GOT3 (cell line): ENCODE measurements around the gene EXD2.
"Not testable (repeated sequence)": the region's sequence is repeated elsewhere in the genome, so short reads cannot be mapped to it uniquely, and the experiment has no call there.

Source experiments
- DNase-seq: peaks from one replicate; lab custom pipeline; 2025; ENCODE audit warnings: mixed read lengths; lab: John Stamatoyannopoulos, UW

The EXD2 gene

DNA sequence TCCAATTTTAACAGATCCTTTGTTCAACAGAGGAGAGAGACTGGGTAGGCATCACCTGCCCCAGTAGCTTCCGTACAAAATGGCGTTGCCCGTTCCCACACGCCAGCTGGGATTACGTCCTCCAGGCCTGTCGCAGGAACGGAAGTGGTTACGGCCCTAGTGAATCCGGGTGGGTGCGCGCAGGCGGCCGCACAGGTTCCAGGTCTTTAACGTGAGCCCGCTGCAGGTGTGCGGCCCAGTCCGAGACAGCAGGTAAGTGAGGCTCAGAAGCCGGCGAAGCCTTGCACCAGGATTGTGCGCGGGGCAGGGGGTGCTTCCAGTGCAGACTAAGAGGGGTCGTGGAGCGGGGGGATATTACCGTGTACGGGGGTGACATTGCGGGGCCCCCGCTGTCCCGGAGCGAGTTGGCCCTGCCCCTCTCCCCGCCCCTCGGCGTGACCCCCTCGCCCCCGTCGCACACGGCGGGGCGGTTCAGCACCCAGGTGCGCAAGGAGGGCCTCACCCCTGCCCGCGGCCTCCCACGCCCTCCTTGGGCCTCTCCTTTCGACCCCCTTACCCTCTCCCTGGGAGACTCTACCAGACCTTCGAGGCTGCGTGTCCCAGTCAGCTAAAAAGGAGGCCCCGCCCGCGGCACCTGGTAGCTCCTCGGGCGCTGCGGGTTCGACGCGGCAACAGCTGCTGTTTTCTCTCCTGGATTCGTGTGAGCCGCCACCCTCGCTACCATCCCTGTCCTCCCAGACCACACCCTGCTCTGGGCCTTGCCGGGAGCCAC lies at the start of gene EXD2:
TSS of gene EXD2 (plus strand) at position 159 of the 772 bp plus-strand sequence. CDS start 17,973 bp downstream, outside the sequence.
- peak; percentile 3 for DNase-seq

DNA sequence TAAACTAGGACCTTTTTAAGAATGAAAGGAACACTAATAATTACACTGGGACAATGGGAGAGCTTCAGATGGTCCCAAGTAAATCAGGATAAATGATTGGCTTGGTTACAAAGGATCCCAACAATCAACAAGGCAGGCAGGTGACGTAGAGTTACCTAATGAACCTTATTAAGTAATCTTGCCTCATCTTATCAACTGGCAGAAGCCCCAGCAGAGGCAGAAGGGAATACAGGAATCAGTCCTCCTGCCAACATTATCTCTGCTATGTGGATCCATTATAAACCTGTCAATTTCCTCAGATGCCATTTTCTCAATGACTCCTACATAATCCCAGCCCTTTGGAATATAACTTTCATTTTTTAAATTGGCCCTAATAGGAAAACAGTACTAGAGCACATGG lies 49.7 kb upstream of the EXD2 start:
- DNase-seq: no peak

DNA sequence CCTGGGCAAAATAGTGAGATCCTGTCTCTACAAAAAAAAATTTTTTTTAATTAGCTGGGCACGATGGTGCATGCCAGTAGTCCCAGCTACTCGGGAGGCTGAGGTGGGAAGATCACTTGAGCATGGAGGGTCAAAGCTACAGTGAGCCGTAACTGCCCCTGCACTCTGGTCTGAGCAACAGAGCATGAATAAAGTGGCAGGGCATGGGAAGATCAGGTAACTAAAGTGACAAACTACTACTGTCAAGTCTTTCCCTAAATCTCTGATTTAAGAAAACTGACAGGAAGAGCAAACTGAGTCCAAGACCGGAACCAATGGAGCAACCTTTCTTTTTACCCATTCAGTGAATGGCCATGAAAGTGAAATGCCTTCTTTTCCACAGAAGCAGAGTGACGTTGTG lies 49.2 kb upstream of the EXD2 start:
- DNase-seq: no peak

DNA sequence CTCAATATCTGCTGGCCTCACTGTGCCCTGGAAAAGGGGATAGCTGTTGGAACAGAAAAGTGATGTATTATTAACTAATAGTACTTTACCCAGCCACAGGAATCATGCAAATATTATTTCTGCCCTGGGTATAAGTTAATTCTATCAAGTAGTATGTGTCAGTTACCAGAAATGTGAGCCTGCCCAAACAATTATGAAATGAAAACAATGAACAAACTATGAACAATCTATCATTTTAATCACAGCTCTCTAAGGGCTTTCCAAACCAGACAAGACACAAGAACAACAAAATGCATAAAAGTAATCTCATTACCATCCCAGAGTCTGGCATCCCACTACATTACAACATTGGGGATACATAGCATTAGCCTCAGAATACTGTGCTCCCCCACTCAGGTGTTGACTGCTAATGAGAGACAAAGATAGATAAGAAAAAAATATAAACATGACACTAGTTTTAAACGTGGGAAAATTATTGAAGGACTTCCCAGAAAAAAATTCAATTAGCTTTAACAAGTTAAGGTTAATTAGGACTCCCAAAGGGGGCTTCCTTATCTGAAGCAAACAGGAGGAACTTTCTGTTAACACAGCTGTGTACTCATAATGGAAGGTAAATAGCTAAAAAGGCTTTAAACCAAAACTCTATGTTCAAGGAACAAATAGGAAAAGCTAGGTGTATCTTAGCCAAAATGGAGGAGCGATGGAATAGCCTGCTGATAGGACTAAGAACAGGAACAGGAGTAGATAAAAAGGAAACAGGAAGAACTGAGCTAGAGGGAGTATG lies 41.6 kb upstream of the EXD2 start:
- no peak for DNase-seq

GRCh38 chr14:69151458-69152180 lies 39.7 kb upstream of the EXD2 start:
- DNase-seq: no peak

DNA sequence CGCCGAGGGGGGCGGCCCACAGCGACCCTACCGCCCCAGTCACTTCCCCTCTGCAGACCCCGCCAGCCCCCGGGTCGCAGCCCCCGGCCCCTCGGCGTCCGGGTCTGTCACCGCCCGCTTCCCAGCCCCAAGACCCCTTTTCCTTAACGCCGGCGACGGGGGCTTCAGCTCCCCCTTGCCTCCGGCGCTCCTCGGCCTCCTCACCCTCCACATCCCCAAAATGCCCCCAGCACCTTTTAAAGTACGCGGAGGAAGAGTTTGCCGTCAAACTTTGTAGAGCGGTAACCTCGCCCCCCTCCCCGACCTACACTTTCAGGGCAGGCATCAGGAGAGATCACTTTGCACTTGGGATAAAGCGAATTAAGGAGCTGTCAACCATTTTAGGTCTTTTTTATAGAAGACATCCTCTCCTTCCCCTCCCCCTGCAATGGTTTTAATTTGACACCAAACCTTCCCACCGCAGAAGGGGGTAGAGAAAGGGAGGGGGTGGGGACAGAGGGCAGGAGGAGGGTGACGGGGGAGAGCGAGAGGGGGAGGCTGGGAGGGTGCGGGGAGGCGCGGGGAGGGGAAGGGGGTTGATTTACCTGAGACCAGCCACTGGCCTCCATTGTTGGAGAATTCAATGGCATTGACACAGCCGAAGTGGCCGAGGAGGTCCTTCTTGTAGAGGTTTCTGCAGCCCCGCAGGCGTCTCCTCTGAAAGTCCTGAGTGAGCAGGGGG lies 39.0 kb upstream of the EXD2 start:
- DNase-seq: no peak

- no peak for DNase-seq
Measured at GRCh38 chr14:69152902-69153151, 38.5 kb upstream of the EXD2 start, which contains the start of gene DCAF5. DCAF5 (minus strand) TSS chr14:69153119; CDS start chr14:69152978, 141 bp downstream.

- peak; percentile 36 for DNase-seq
Measured at GRCh38 chr14:69153152-69153872, 38.0 kb upstream of the EXD2 start.

DNA sequence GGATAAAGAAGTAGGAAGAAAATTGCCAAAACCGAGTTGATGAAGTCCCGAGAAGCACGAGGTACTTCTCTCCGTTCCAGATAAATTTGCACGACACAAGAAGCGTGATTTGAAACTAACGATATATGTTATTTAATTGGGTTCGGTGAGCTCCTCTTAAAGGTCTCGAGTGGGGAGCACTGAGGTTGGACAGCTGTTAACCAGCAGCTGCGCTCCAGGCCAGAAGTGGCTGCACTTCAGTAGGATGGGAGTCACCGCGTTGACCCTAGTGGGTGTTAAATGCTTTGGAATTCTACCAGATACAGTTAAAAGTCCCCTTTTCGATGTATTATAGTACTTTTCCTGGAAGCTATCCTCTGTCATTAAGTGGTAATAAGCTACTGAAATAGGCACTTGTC lies 37.4 kb upstream of the EXD2 start:
- DNase-seq: no peak

DNA sequence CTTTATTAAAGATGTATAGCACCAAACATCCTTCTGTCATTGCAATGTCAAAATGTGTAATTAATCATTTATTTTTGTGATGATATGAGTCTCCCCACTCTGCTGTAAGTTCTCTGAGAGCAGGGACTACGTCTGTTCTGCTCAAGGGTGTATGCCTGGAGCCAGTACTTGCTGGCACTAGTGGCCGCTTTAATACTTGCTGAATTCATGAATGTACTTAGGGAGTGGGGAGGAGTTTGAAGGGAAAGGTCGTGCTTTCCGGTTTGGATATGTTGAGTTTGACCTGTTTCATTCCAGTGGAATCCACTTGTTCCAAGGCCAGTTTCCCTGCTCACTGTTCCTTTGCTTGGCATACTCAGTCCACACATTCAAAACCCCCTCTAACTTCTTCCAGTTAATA lies 36.5 kb upstream of the EXD2 start:
- DNase-seq: no peak

- DNase-seq: no peak
Measured at GRCh38 chr14:69156224-69156623, 35.1 kb upstream of the EXD2 start.

DNA sequence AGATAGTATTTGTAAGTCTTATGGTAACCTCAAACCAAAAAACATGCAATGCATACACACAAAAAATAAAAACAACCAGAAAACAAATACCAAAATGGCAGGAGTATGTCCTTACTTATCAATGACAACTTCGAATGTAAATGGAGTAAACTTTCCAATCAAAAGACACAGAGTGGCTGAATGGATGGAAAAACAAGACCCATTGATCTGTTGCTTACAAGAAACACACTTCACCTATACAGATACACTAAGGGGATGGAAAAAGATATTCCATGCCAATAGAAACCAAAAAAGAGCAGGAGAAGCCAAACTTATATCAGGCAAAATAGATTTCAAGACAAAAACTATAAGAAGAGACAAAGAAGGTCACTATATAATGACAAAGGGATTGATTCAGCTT lies 29.7 kb upstream of the EXD2 start:
- DNase-seq: no peak

GRCh38 chr14:69165787-69166186 lies 25.5 kb upstream of the EXD2 start:
- not testable (repeated sequence) for DNase-seq

DNA sequence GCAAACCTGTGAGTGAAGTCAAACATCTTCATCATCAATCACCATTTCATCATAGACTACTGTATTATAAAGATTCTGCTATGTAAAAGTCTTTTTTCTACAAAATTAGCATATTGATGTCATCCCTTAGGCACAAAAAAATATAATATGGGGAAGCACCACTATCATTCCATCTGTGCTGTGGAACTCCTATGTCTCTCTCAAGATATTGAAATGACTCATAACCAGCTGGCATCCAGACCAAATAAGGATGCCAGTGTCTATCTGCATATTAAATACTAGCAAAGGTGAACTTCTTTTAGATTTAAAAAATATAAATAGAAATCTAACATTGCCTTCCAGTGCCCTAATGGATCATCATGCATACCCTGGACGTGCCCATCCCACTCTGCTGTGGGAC lies 20.5 kb upstream of the EXD2 start:
- DNase-seq: no peak

DNA sequence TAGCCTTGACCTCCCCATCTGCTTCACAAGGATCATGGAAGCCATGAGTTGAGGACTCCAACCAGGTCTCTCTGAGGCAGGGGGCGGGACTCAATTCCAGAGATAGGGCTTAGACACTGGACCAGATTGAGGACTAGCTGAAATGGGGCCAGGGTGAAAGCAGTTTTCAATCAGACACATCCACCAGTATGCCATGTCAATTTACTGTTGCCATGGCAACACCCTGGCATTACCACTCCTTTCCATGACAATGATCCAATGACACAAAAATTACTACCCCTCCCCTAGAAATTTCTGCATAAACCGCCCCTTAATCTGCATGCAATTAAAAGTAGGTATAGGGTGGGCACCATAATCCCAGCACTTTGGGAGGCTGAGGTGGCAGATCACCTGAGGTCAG lies 19.7 kb upstream of the EXD2 start:
- no peak for DNase-seq

GRCh38 chr14:69175130-69175529 lies 16.2 kb upstream of the EXD2 start:
- DNase-seq: no peak

GRCh38 chr14:69181491-69181890 lies 9.8 kb upstream of the EXD2 start:
- DNase-seq: no peak

DNA sequence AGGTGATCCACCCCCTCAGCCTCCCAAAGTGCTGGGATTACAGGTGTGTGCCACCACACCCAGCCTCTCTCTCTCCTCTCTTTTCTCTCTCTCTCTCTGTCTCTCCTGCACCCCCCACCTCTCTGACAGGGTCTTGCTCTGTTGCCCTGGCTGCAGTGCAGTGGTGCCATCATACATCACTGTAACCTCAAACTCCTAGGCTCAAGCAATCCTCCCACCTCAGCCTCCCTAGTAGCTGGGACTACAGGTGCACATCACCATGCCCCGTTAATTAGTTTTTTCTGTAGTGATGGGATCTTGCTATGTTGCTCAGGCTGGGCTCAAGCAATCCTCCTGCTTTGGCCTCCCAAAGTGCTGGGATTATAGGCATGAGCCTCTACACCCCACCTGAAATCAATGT lies 8.7 kb upstream of the EXD2 start:
- not testable (repeated sequence) for DNase-seq

DNA sequence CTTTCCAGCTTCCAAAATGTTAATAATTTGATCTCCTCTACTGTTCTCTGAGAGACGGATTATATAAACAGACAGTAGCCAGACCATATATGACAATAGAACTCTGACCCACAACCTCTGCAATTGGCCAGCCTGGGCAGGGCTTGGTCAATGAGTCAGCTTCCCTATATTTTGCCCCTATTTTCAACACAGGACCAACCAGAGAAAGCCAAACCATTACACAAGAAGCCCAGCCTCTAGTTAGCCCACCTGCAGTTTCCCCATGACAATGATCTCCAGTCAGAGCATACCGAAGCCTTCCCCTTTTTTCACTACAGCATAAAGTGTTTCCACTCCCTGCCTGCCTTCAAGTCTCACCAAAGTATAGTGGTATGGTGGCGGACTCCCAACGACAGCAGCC lies 7.6 kb upstream of the EXD2 start:
- DNase-seq: no peak

GRCh38 chr14:69190191-69190590 lies 1.1 kb upstream of the EXD2 start:
- DNase-seq: no peak

GRCh38 chr14:69193721-69194120 lies 2.4 kb downstream of the EXD2 start:
- no peak for DNase-seq

DNA sequence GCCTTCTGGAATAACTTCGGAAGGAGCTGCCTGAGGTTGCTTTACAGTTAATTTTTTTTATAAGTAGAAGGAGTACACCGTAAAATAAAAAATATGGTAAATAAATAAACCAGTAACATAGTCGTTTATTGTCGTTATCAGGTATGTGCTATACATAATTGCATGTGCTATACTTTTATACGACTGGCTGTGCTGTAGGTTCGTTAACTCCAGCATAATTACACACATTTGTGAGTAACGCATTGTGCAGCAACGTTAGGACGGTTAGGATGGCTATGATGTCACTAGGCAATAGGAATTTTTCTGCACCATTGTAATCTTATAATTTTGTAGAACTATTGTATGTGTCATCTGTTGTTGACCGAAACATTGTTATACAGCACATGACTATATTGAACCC lies 8.5 kb downstream of the EXD2 start:
- DNase-seq: no peak
